Fibroblast of lung (primary cell): ENCODE results near the gene SPATA21. TPM values are rescaled to one million over a fixed set of nuclear protein-coding genes. Genes with fewer than 3 reads are reported as not detected.

Source experiments
- DNase-seq, 2 donors: peaks; one replicate each; pipeline versions ENCODE4 v3.0.0 to v3.0.0-alpha.2; 2010; ENCODE audit warnings: low read depth in 2 of 2
- H2AFZ ChIP-seq: 2 replicates; pipeline ENCODE4 v1.5.1; 2012; ENCODE audit warnings: low read length, control low read depth, inconsistent platforms
- H3K27ac ChIP-seq: 2 replicates; pipeline ENCODE4 v1.5.1; 2011; ENCODE audit warnings: low read length, control low read depth; ENCODE audit not compliant: insufficient read depth
- H3K27me3 ChIP-seq: 2 replicates; pipeline ENCODE4 v1.5.1; 2011; ENCODE audit warnings: mild to moderate bottlenecking, low read length; ENCODE audit not compliant: control insufficient read depth, insufficient read depth
- H3K36me3 ChIP-seq: 2 replicates; pipeline ENCODE4 v1.5.1; 2011; ENCODE audit warnings: low read length; ENCODE audit not compliant: control insufficient read depth, insufficient read depth
- H3K4me1 ChIP-seq: 2 replicates; pipeline ENCODE4 v1.5.1; 2011; ENCODE audit warnings: low read length; ENCODE audit not compliant: control insufficient read depth, insufficient read depth; ENCODE audit errors: extremely low read depth
- H3K4me2 ChIP-seq: 2 replicates; pipeline ENCODE4 v1.5.1; 2011; ENCODE audit warnings: low read length, control low read depth; ENCODE audit not compliant: insufficient read depth; ENCODE audit errors: extremely low read depth
- H3K4me3 ChIP-seq, 4 experiments: fragments of 200-600 bp in 1 of 4; sonication (generic) in 1 of 4; replicated peaks in 1 of 4; 2 replicates each; pipeline ENCODE4 v1.5.1; 2011 to 2016; ENCODE audit warnings: low read length in 4 of 4, low read depth in 3 of 4, mild to moderate bottlenecking in 3 of 4, control low read depth in 2 of 4, inconsistent platforms in 1 of 4, mixed read lengths in 1 of 4; ENCODE audit not compliant: insufficient read depth in 1 of 4; ENCODE audit errors: control extremely low read depth in 1 of 4
- H3K79me2 ChIP-seq: 2 replicates; pipeline ENCODE4 v1.5.1; 2012; ENCODE audit warnings: mild to moderate bottlenecking, low read length, inconsistent platforms; ENCODE audit not compliant: control insufficient read depth, insufficient read depth
- H3K9ac ChIP-seq: 2 replicates; pipeline ENCODE4 v1.5.1; 2011; ENCODE audit warnings: mild to moderate bottlenecking, low read length, control low read depth; ENCODE audit not compliant: insufficient read depth
- H3K9me3 ChIP-seq: 2 replicates; pipeline ENCODE4 v1.5.1; 2012; ENCODE audit warnings: low read depth, low read length; ENCODE audit not compliant: control insufficient read depth, insufficient read depth
- H4K20me1 ChIP-seq: 2 replicates; pipeline ENCODE4 v1.5.1; 2011; ENCODE audit warnings: low read length; ENCODE audit not compliant: control insufficient read depth, insufficient read depth; ENCODE audit errors: extremely low read depth
- EZH2 ChIP-seq: IDR thresholded peaks from 2 replicates; pipeline ENCODE4 v1.5.1; 2012; ENCODE audit warnings: low read length, control low read depth, mild to moderate bottlenecking; ENCODE audit errors: missing control alignments
- polyA plus RNA-seq, 2 donors: library from polyadenylated mRNA; depleted of rRNA in 1 of 2; stranded (reverse) in 1 of 2; unstranded in 1 of 2; fragments of >200 nt; gene quantifications; 2 replicates each; pipeline ENCODE4 v1.2.1, GENCODE V29; 2011 to 2012; ENCODE audit warnings: missing spikeins in 1 of 2
- total RNA-seq: library from RNA; depleted of rRNA; stranded (reverse); fragments of >200 nt; gene quantifications from 2 replicates; pipeline ENCODE4 v1.2.1, GENCODE V29; 2014
- TF ChIP-seq, protein P1 (sequence below), 2 donors: IDR thresholded peaks in 1 of 2; conservative IDR thresholded peaks in 1 of 2; 1 replicate in 1 of 2; 2 replicates in 1 of 2; pipeline ENCODE4 v1.5.1; 2011 to 2012; ENCODE audit warnings: low read length in 2 of 2, control low read depth in 1 of 2, inconsistent platforms in 1 of 2, low read depth in 1 of 2, mild to moderate bottlenecking in 1 of 2

The SPATA21 gene
- total and polyA plus RNA-seq, 2 donors (not counting 1 experiment from before 2014, with no cell fraction given): not detected

DNA sequence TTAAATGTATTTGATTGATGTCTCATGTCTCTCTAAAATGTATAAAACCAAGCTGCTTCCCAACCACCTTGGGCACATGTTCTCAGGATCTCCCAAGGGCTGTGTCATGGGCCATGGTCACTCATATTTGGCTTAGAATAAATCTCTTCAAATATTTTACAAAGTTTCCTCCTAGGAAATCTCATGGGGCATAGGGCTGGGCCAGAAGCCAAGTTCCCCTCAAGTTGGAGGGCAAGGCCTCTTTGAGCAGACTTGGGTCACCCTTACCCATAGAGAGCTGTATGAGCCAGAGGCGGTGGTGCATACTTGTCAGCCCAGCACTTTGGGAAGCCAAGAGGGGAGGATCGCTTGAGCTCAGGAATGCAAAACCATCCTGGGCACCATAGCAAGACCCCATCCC lies 82.6 kb downstream of the SPATA21 start:
- no peaks in the 10 kb centered on the region for H3K27me3 ChIP-seq
- H3K9ac ChIP-seq: no peak overlapping the region
- no peak for TF ChIP-seq EZH2
- TF ChIP-seq, protein P1, sequence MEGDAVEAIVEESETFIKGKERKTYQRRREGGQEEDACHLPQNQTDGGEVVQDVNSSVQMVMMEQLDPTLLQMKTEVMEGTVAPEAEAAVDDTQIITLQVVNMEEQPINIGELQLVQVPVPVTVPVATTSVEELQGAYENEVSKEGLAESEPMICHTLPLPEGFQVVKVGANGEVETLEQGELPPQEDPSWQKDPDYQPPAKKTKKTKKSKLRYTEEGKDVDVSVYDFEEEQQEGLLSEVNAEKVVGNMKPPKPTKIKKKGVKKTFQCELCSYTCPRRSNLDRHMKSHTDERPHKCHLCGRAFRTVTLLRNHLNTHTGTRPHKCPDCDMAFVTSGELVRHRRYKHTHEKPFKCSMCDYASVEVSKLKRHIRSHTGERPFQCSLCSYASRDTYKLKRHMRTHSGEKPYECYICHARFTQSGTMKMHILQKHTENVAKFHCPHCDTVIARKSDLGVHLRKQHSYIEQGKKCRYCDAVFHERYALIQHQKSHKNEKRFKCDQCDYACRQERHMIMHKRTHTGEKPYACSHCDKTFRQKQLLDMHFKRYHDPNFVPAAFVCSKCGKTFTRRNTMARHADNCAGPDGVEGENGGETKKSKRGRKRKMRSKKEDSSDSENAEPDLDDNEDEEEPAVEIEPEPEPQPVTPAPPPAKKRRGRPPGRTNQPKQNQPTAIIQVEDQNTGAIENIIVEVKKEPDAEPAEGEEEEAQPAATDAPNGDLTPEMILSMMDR (conservative IDR thresholded peaks at IDR 0.05 in 1 of 2, IDR thresholded peaks at IDR 0.05 in 1 of 2; ENCODE audit: low read depth in 1 of 2, low read length in 2 of 2): no peak
- H3K9me3 ChIP-seq: no peaks in the 10 kb centered on the region
- H2AFZ ChIP-seq: no peak overlapping the region
- no peak overlapping the region for H3K4me3 ChIP-seq
- H4K20me1 ChIP-seq: peaks cover 3% of the 10 kb centered on the region
- H3K4me2 ChIP-seq: no peak overlapping the region
- H3K4me1 ChIP-seq: peaks cover 6% of the 10 kb centered on the region
- no peak for DNase-seq
- no peaks in the 10 kb centered on the region for H3K36me3 ChIP-seq
- H3K79me2 ChIP-seq: peaks cover 25% of the 10 kb centered on the region
- H3K27ac ChIP-seq: no peak overlapping the region

DNA sequence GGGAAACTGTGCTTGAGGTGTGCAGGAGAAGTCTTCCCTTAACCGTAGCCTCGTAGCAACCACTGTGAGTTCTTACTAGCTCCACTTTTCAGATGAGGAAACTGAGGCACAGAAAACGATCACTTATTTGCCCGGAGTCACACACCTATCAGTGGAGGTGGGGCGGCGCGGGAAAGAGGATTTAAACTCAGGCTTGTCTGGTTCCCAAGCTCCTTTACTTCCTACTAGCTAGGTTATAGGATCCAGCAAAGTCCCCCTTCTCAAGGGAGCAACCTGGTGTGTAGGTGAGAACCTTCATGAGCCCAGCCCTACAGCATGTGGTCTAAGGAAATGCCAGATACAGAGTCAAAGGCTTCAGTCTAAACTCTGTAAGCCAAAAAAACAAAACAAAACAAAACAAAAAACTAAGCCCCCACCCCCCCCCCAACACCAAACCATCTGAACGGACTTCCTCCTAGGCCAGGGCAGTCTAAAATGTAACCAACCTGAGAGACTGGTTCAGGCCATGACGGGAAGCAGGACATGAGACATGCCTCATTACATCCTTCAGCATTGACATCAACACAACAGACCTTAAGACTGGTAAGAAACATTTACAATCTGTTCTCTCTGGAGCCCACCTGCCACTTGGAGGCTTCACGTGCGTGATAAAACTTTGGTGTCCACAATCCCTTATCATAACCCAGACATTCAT lies 84.2 kb downstream of the SPATA21 start:
- TF ChIP-seq EZH2: no peak
- TF ChIP-seq, protein P1 (conservative IDR thresholded peaks at IDR 0.05 in 1 of 2, IDR thresholded peaks at IDR 0.05 in 1 of 2; ENCODE audit: low read depth in 1 of 2, low read length in 2 of 2): no peak
- peaks cover 3% of the 10 kb centered on the region for H4K20me1 ChIP-seq
- H3K4me3 ChIP-seq: peak overlapping the region; percentile 20 to 84 (median 47)
- H3K4me2 ChIP-seq: peak overlapping the region; percentile 49
- peak overlapping the region; percentile 65 for H3K27ac ChIP-seq
- H3K9ac ChIP-seq: peak overlapping the region; percentile 95
- H3K9me3 ChIP-seq: no peaks in the 10 kb centered on the region
- no peaks in the 10 kb centered on the region for H3K36me3 ChIP-seq
- peak overlapping the region; percentile 27 for H2AFZ ChIP-seq
- H3K79me2 ChIP-seq: peaks cover 40% of the 10 kb centered on the region
- peaks cover 10% of the 10 kb centered on the region for H3K4me1 ChIP-seq
- no peak for DNase-seq
- H3K27me3 ChIP-seq: no peaks in the 10 kb centered on the region

DNA sequence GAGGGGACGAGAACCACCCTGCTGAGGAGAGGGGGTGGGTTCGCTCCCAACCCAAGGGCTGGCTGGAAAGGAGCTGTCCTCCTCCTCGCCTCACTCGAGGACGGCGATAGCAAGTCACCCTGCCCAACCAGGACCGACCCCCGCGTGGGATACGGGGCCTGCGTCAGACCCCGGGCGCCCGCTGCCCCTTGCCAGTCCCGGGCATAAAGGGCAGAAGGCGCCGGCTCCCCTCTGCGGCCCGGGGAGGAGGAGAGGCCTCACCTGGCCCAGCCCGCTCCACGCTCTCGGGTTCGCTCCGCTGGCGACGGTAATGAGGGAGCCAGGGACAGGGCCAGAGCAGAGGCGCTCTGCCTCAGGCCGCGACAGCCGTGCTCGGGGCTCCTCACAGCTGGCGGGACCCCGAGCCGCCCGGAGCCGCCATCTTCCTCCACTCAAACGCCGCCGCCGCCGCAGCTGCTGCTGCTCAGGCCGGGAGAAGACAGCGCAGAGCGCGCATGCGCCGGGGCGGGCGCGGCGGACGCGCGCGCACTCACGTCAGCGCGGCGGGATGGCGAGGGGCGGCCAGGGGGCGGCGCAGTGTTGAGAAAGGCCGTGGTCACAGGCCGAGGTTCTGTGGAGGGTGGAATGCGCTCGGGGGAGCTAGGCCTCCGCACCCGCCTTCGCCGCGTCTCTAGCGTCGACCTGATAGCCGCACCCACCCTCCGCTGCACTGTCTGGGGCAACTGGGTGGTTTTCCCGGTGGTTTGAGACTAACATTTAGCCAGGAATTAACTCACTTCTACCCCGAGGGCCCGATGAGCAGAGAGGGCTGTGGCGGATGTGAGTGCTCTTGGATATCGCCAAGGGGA lies 85.0 kb downstream of the SPATA21 start, which contains the start of gene FBXO42:
FBXO42 (minus strand) TSS at position 487 of the 848 bp plus-strand sequence. CDS start 37,062 bp downstream, outside the sequence.
- H3K79me2 ChIP-seq: peaks cover 48% of the 10 kb centered on the region
- H3K9me3 ChIP-seq: no peaks in the 10 kb centered on the region
- DNase-seq: peak; percentile 86 to 91

More for the DNA sequence above, 85.0 kb downstream of the SPATA21 start, which contains the start of gene FBXO42:
- H3K27ac ChIP-seq: peak within 1 kb of the TSS; percentile 65
- no peaks in the 10 kb centered on the region for H3K36me3 ChIP-seq
- peaks cover 3% of the 10 kb centered on the region for H4K20me1 ChIP-seq
- H2AFZ ChIP-seq: peak within 1 kb of the TSS; percentile 71
- peak within 1 kb of the TSS; percentile 84 to 95 (median 89) for H3K4me3 ChIP-seq
- H3K9ac ChIP-seq: peak within 1 kb of the TSS; percentile 95
- peak within 1 kb of the TSS; percentile 90 for H3K4me2 ChIP-seq
- peaks cover 10% of the 10 kb centered on the region for H3K4me1 ChIP-seq
- TF ChIP-seq EZH2: no peak
- TF ChIP-seq, protein P1 (conservative IDR thresholded peaks at IDR 0.05 in 1 of 2, IDR thresholded peaks at IDR 0.05 in 1 of 2; ENCODE audit: low read depth in 1 of 2, low read length in 2 of 2): peak; percentile 4 to 23
- H3K27me3 ChIP-seq: no peaks in the 10 kb centered on the region
